ENCODE data around the gene TMEM52.

The TMEM52 gene

DNA sequence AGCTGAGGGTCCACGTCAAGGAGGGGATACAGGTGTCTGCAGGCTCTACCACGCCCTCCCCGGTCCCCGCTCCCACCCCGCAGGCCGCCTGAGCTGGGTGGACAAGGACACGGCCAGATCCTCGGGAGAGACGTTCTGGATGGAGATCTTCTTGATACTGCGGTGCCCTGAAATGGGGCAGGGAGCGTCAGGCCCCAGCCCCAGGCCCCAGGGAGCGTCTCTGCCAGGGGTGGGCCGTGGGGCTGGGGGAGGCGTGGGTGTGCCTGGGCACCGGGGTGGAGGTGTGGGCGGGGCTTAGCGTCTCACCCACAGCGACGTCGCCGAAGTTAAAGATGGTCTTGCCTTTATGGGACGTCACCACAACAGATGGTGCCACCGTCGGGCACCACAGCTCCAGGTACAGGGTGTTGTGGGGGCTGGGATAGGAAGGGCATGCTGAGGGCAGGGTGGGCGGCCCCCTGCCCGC, 7.3 kb upstream of the TMEM52 start:
- DNase-seq = no peak

DNA sequence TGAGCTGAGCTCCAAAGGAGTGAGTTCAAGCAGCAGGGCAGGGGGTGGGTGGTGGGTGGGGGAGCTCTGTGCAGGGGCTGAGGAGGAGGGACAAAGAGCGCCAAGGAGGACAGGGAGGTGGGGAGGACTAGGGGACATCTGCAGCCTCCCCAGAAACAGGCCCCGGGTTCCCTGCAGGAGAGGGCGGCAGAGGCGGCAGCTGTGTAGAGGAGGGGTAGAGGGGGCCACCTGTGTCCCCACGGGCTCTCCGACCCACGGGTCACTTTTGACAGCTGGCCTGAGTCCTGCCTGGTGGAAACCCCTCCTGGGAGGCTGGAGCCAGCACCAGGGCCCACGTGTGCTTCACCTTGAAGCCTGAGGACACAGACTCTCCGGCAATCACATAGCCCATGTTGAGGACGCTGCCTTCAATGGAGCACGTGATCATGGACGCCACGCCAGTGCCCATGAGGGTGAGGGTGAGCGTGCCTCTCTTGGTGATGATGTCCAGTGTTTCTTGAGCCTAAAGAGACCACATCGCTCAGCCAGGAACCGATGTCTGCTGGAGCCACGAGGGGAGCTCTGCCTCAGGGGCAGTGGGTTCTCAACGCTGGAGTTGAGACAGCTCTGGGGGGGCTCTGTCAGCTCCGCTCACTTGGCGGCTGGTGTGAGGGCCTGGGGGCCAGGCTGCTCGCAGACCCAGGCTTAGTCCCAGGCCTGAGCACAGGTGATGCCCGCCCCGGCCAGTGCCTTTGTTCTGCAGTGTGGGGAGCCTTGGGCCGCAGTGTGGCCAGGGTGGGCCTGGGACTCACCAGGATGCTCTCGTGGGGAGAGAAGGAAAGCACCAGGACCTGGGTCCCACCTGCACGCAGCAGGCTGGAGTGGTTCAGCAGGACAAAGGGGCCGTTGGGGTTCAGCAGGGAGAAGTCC, 6.6 kb upstream of the TMEM52 start:
- no peak for DNase-seq

DNA sequence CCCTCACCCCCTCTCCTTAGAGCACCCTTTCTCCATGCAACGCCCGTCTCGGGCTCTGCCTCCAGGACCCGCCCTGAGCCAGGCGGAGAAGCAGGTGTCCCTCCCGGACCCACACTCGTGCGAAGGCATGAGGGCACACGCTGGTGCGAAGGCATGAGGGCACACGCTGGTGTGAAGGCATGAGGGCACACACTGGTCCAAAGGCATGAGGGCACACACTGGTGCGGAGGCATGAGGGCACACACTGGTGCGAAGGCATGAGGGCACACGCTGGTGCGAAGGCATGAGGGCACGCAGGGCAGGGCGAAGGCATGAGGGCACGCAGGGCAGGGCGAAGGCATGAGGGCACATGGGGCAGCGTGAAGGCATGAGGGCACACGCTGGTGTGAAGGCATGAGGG, 5.8 kb upstream of the TMEM52 start:
- no peak for DNase-seq

DNA sequence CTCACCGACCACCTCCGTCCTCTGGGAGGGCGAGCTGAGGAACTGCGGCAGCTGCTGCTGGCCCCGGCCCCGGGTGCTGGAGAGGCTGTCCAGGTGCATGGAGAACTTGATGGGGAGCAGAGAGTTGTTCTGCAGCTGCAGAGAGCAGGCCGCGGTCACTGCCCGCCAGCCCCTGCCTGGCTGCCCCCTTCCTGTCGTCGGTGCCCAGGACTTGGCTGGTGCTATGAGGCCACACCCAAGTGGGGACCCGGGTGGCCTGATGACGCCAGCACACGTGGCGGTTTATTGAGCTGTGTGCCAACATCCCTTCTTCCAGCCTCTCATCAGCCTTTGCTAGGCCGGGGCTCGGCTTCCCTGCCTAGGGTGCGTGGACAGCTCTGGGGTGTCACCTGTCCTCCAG, 5.3 kb upstream of the TMEM52 start:
- DNase-seq = no peak

DNA sequence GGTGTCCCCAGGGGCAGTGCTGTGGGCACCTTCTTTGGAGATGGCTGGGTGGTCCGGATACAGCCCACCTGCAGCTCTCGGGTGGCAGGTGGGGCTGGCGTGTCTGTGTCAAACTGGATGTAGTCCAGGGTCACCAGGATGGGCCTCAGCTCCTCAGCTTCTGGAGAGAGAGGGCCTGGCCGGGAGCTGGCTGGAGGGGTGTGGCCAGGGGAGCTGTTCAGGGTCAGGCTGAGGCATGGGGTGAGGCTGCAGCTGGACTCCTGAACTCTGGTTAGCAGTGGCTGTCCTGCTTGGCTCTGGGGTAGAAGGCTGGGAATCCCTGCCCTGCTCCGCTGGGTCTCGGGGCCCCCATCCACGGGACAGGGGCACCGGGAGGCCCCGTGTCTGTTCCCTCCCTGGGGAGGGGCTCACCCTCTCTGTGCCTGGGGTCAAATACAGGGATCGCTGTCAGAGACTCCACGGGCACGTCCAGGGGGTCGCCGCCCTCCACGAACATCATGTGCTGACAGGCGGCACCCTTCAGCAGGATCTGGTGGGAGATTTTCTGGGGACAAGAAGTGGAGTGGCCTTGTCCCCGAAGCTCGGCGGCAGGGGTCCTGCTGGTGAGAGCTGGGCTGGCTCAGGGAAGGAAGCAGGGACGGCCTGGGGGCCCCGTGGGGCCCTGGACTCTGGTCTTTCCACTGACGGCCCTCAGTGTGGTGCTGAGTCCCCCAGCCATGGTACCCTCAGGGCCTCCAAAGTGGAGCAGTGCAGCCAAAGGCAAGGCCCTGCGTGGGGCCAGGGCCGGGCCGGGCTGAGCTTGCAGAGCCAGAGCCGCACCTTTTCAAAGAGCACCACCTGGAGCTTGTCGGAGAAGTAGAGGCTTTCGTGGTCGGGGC, 4.1 kb upstream of the TMEM52 start:
- no peak for DNase-seq

DNA sequence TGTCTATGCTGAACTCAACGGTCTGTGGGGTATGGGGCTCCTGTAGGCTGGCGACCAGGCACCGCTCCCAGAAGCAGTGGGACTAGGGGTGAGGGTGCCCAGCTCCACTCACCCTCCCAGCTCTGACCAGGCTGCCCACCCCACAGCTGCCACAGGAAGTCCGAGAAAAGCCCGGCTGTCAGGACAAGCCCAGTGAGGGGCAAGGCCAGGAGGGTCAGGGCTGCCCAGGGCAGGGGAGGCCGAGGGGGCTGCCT, 3.5 kb upstream of the TMEM52 start:
- DNase-seq = no peak

DNA sequence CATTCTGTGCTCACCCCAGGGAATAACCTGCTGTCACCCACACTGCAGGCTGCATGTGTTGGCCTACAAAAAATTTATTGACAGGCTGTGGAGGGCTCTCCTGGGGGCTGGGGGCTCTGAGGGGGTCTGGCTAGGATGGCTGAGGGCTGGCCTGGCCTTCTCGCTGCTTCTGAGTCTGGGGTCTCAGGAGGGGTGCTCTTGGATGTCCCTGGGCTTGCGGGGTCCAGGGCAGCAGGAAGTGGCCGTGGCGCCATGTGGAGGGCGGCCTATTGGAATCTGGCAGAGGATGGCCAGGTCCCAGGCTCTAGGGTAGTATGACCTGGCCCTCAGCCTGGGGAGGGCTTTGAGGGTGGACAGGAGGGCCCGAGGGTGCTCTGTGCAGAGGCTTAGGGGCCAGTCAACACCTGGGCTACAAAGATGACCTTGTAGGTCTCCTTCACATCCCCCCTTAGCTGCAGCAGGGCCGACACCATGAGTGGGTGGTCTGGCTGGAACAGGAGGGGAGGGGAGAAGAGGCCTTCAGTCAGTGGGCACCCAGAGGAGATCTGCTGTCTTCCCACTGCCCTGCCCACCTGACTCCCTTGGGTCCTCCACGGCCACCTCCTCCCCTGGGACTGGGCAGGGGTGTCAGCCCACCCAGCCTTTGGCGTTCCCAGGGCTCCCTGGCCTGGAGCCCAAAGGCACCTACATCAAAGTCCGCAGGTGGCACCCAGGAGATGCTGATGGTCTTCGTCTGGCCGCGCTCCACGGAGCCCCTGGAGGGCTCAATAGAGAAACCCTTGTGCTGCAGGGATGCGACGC, 3.0 kb upstream of the TMEM52 start:
- DNase-seq = no peak

DNA sequence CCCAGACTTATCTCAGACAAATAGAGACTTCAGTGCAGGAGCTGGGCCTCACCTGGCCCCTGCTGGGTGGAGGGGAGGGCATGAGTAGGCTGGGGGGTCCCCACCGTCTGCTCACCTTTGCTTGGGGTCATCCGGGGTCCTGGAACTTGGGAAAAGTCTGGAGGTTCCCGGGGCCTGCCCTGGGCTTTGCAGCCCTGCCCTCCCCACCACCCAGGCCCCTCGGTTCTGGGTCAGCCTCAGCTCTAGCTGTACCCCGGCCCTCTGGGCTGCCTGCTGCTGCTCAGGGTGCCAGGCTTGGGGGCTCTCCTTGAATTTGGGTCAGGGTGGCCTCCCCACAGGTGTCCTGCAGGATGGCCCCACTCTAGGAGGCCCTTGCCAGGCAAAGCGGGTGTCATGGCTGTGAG, 2.4 kb upstream of the TMEM52 start:
- DNase-seq = no peak

DNA sequence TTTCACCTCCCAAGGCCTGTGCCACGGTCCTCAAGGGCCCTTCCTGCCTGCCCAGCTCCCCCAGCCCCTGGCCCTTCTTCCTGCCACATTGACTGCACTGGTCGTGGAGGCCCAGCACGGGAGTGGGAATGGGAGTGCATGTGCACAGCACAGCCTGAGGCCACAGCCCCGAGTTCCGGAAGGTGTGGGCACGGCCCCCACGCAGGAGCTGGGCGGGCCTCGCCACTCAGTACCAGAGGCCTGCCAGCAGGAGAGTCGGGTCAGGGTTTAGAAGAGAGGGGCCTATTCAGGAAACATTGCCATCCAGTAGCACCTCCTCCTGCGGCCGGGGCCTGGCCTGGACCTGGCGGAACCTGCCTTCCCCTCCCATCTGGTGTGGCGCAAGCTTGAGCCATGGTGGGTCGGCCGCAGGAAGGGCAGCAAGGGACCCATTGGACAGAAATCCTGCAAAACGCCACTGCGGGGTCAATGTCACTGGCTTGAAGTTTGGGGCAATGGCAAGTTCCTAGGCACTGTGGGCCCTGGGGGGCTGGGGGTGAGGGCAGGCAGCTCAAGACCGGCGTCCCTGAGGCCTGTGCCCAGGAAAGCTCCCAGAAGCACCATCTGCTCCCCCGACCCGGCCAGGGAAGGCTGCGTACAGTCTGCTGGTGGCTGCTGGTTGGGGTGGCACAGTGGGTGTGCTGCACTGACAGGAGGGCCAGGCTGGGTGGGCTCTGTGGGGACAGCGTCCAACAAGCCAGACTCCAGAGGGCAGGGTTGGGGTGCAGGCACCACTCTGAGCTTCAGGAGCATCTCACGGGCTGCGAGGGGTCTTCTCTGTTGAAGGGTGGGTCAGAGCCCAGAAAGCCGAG, 1.8 kb upstream of the TMEM52 start:
- no peak for DNase-seq

DNA sequence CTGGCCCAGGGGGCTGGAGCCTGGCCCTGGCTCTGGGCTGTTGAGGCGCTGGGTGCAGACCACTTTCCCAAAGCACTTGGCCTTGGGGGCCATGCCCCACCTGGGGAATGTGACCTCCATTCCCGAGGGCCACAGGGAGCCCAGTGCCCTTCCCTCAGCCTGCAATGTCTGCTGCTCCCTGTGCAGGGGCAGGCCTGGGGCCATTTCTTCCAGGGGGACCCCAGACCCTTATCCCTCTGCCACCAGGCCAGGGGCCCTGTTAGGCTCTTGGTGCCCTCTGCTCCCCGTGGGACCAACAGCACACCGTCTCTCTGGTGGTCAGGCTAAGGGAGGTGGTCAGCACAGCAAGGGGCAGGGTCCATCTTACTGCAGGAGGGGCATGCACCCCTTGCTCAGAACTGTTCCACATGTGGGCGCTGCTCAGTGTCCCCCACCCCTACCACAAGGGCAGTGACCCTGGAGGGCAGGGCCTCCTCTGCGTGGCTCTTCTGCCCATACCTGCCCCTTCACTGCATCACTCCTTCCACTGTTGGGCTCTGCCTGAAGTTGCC, 1.1 kb upstream of the TMEM52 start:
- no peak for DNase-seq

DNA sequence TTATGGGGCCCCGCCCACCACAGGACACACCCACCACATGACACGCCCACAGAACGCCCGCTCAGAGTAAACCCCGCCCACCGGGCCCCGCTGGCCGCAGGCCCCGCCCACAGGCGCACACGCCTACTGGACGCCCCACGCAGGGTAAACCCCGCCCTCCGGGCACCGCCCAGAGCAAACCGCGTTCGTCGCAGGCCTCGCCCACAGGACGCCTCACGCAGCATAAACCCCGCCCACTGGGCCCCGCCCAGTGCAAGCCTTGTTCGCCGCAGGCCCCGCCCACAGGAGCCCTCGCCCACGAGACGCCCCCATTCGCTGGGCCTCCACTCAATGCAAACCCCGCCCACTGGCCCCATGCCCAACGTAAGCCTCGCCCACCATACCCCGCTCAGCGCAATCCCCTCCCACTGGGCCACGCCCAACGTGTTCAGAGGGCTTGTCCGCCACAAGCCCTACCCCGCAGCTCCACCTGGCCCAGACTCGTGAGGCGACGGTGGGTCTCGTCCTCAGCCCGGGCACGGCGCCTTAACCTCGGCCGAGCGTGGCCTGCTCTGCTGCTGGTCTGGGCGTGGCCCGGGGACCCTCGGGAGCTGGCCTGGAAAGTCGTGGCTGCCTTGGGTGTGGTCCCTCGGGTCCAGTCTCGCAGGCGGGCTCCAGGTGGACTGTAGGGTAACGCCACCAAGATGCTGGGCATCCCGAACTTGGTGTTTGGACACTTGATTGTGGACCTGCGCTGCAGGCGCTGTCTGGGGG, 401 bp upstream of the TMEM52 start:
- DNase-seq = peak; percentile 99

DNA sequence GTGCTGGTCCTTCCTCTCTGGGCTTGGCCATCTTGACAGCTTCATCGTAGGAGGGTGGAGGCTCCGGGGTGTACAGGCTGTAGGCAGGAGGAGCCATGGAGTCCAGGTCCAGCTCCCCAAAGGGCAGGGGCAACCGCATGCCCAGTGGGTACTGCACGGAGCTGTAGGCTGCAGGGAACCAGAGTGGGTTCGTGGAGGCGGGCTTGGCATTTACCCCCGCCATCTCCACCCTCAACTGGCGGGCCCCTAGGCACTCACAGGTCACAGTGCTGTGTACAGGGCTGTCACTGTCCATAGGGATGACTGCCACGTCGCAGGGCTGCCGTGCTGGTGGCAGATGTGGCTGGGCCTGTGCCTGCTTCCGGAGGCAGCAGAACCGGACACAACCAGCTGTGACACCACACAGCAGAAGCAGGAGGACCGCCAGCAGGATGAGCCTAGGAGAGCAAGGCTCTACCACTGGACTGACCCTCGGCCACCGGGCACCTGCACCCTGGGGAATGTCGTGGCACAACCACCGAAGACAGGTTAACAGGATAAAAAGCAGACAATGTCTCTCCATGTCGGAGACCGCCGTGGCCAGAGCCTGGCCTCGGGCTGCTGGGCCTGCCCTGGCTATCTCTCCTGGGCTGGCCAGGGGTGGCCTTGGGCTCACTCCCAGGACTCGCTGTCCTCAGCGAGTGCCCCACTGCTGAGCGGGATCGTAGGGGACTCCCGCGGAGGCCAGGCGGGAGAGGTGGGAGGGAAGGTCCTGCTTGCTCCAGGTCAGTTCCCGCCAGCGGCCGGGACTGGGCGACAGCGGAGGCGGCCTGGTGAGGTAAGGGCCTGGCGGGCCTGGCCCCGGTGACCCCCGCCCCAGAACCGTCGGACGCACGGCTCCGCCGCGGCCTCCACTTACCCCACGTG, 831 bp downstream of the TMEM52 start:
- DNase-seq = no peak

DNA sequence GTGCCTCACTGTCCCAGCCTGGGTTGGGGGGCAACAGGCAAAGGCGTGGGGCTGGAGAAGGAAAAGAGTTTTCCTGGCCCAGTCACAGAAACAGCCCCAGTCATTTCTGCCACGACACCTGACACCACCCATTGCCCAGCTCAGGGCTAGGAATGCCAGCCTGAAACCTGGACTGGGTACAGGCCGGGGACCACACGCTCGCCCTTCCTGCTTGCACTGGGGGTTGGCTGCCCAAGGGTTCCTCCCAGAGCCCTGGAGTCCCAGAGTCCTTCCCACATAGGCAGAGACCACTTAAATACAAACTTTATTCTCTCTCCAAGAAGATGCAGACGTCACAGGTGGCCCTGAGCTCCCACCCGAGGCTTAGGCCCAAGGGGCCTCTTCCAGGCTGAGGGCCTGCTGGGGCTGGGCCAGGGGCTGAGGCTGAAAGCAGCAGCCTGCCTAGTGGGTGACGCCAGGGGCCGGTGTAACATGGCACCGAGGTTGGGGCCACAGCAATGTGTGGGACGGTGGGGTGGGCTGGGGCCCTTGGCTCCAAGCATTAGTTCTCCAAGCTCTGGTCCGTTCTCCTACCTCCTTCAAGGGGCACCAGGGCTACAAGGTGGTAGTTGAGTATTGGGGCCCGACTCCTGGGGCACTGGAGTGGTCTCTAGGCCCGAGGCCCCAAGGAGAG, 1.6 kb downstream of the TMEM52 start:
- no peak for DNase-seq

DNA sequence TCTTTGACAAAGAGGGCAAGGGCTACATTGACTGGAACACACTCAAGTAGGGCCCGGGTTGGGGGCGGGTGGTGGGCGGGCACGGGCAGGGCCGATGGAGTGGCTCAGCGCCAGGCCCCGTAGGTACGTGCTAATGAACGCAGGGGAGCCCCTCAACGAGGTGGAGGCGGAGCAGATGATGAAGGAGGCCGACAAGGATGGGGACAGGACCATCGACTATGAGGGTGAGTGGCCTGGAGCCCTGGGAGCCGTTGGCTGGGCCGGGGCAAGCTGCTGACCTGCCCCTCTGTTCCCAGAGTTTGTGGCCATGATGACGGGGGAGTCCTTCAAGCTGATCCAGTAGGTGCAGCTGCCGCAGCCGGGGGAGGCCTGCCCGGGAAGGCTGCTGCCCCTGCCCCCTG, 2.2 kb downstream of the TMEM52 start:
- DNase-seq = no peak

DNA sequence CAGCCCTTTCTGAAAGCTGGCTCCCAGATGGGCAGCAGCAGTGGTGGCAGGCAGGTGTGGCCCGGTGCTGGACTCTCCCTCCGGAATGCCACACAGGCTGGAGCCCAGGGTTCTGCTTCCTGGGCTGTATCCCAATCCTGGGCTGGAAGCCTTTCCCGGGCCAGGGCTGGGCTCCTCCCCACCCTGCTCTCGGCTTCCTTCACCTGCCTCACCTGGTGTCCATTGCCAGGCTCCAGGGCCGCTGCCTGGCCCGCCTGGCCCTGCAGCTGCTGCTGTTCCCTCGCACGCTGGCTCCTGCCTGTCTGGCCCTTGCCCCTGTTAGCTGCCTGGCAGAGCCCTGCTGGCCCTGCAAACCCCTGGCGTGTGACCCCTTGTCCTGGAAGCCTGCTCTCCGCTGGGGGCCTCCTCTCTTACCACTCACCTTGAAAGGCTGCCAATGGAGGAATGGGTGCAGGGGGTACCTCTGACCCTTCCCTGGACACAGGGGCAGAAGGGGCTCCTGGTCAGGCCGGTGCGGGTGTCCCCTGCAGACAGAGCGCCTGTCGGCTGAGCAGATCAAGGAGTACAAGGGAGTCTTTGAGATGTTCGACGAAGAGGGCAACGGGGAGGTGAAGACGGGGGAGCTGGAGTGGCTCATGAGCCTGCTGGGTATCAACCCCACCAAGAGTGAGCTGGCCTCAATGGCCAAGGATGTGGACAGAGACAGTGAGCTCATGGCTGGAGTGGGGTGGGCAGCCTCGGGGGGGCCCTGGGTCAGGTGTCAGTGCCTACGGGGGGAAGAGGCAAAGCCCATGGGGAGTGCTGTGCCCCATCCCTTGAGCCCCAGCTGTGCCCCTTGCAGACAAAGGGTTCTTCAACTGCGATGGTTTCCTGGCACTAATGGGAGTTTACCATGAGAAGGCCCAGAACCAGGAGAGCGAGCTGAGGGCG, 2.9 kb downstream of the TMEM52 start:
- DNase-seq = no peak

DNA sequence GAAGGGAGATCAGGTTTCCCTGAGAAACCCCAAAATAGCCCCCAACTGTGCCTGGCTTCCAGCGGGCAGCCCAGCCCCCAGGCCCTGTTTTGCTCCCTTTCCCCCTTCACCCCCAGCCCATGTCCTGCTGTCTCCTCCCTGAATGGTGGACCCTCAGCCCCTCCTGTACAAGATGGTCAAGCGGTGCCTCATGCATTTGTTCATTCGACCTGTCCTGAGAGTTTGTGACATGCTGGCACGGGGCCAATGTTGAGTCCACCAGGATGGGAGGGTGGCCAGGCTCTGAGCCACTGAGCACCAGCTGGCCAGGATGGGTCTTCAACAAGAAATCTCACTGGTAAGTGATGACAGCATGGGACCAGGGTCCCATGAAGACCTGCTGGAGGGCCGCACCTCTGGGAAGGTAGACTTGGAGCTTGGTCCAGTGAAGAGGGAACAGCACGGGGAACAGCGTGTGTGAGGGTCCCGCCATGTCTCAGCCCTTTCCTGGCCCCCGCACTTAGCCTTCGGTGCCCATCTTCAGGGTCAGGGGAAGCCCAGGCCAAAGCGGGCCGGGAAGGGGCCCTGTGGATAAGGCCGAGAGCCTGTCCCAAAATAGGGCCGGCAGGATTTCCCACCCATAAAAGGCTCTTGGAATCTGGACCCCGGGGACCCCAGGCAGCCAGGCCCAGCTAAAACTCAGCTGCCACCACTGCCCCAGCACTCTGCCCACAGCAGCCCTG, 3.9 kb downstream of the TMEM52 start, which contains the start of gene CALML6:
TSS of gene CALML6 (plus strand) at position 290 of the 722 bp plus-strand sequence. CDS start at position 311, 21 bp downstream.
- DNase-seq = no peak

Measured in hematopoietic multipotent progenitor cell treated with erythropoietin and hydrocortisone succinate and interleukin-3 and kit ligand, for 6 days (in vitro differentiated cells).